Kidney tubule cell (primary cell): ENCODE results near the gene PPP2R1B.
"Not testable (repeated sequence)": the region's sequence is repeated elsewhere in the genome, so short reads cannot be mapped to it uniquely, and the experiment has no call there.

ENCODE experiments used
- DNase-seq: peaks from one replicate; pipeline ENCODE4 v3.0.0-alpha.2; 2018; ENCODE audit warnings: low spot score

Gene PPP2R1B

DNA sequence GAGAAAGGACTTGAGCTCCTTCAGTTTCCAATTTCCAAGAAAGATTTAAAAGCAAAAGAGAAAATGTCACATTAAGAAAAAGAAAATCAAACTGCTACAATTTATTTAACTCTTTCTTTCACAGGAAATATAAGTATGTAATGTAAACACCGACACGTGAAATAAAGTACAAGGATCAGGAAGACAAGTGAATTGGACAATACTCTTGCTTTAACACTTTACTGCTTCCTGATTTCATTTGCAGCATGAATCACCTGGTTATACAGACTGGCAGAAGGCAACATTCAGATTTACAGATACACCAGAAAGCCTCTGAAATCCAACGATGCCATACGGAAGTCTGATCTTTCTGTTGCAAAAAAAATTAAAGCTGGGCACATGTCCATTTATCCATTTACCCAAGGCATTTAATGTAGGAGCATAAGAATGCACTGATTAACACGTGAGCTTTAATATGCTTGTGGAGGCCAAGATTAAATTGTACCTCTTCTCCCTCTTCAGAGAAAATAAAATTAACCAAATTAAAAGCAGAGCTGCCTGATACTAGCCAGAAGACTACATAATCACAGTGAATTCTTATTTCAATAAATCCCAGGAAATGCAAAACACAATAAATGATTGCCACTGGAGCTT, 16.0 kb upstream of the PPP2R1B start:
- DNase-seq: no peak

DNA sequence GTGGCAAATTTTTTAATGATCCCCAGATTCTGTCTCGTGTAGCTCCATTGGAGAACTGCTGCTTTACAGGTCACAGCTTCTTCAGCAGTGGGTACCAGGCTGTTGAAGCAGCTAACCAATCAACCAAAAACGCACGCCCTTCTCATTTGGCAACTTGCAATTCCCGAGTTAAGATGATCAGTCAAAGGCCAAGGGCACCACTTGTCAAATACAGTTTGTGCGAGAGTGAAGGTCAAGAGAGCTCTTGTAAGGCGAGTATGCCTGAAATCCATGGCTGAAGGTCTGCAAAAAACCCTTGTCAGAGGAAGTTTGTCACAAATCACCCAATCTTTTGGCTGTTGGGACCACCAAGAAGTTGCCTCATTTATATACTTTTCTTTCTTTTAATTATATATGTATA, 12.9 kb upstream of the PPP2R1B start:
- DNase-seq: no peak

DNA sequence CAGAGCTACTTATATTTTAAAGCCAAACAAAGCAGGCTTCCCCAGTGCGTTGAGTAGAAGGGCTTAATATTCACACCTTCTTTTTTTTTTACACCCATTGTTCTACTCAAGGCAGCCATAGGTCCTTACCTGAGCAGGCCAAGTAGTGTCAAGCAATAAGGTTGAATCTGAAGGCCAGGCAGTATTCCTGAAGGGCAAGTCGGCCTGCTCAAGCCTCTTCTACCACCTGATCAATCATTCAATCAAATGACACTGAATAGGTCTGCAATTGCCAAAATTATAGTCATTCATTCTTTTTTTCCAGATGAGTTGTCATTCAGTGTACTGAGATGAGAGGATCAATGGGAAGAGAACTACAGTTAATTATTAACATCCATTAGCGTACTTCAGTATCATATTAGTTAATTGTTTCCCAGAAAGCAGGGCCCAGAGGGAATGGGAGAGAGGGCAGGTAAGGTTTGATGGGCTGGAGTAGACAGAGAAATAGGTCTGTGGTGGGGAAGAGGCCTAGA, 11.9 kb upstream of the PPP2R1B start:
- peak; percentile 55 for DNase-seq

DNA sequence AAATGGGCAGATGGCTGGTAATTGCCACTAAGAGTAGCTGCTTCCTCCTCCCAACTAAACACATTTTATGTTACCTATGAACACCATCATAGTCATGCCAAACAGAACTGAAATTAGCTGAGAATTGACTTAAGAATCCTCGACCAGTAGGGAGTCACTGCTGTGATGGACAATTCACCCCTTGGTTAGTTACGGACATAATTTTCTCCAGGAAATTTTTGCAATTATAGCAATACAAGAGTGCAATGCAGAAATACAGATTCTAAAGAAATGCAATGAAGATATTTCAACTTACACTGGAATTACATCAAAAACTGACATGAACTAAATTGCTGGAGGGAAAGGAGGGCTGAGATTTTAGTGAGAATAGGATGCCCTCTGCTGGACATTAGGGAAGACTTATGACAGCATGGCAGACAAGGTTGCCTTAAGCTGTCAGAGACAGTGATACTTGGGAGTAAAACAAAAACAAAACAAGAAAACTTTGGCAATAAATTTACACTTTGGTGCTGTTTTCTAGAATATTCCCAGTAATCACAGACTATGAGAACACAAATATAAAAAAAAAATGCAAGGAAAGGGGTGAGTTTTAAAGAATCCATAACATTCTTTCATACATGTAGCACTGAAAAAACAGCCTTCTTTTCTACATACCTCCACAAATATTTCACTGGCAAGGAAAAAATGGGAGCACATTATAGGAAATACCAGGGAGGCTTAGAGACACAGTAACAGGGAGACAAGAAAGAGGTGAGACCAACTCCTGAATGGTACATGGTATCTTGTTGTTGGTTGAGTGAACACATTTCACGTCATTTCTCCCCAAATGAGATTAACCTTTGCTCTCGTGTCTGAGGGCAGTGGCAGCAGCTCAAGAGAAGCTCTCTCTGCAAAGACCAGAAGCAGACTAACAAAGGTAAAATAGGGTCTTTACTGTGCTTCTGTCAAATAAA, 11.2 kb upstream of the PPP2R1B start:
- DNase-seq: peak; percentile 75

DNA sequence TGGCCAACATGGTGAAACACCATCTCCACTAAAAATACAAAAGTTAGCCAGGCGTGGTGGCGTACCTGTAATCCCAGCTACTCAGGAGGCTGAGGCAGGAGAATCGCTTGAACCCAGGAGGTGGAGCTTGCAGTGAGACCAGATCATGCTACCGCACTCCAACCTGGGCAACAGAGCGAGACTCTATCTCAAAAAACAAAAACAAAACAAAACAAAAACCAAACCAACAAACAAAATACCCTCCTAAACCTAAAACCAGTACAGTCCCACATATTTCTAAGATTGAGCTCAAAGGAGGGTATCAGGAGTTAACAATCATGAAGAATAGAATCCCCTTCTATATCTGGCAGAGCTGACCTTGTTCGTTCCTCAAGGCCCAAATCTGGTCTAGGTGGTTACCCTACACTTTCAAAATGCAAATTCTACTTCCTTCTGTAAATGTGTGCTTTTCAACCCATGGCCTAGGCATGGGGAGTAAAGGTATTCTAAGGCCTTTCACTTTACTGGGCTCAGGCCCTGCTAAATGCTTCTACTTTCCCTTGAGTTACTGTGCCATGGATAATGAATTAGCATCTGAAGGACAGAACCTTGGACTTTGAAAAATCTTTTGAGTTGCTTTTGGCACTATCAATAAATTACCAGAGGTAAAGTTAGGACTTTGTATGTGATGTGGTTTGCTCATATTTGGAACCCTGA, 10.4 kb upstream of the PPP2R1B start:
- DNase-seq: no peak

DNA sequence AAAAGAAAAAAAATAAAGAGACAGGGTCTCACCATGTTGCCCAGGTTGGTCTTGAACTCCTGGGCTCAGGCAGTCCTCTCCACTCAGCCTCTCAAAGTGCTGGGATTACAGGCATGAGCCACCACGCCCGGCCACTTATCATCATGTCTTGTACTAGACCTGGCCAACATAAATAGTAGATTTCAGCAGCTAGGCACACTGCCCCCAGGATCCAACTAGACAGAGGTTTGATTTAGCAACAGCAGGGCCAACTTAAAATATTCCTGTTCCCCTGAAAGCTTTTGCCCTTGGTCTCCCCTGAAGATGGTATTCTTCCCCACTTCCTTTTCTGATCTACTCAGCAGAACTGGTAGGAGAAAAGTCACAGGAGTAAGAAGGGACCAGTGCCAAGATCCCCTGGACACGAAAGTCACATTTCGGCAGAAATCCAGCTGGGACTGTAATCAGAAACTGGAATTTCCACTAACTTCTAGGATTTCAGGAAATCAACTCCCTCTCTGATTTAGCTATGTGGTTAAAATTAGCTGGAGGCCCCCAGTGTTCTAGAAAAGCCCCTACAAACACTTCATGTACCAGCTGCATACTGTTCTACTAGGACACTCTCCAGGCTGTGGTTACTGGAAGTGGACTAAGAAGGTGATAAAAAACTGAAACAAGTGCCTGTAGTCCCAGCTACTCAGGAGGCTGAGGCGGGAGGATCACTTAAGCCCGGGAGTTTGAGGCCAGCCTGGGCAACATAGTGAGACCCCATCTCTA, 8.9 kb upstream of the PPP2R1B start:
- DNase-seq: no peak

DNA sequence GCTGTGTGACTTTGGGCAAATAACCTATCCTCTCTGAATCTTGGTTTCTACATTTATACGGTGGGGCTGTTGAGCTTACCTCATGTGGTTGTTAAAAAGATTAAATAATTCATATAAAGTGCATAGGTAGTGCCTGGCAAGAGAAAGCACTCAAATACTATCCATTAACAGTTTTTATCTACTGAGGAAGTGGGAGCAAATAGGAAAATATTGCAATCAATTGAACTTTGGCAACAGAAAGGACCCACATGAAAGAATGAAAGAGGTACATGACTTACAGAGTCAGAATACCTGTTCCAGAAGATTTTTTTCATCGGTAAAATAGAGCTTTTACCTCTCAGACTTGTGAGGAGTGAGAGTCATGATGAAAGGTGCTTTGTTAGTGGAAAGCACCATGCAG, 6.3 kb upstream of the PPP2R1B start:
- no peak for DNase-seq

DNA sequence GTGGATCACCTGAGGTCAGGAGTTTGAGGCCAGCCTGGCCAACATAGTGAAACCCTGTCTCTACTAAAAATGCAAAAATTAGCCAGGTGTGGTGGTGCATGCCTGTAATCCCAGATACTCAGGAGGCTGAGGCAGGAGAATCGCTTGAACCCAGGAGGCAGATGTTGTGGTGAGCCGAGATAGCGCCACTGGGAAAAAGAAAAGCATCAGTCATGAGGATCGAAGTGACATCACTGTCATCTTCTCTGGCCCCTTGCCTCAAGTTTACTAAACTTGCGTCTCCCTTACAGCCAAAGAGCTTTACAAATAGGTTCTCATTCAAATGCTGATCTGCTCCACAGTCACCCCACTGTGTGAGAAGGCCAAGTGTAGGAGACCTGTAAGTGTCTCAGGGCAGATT, 5.0 kb upstream of the PPP2R1B start:
- DNase-seq: not testable (repeated sequence)

DNA sequence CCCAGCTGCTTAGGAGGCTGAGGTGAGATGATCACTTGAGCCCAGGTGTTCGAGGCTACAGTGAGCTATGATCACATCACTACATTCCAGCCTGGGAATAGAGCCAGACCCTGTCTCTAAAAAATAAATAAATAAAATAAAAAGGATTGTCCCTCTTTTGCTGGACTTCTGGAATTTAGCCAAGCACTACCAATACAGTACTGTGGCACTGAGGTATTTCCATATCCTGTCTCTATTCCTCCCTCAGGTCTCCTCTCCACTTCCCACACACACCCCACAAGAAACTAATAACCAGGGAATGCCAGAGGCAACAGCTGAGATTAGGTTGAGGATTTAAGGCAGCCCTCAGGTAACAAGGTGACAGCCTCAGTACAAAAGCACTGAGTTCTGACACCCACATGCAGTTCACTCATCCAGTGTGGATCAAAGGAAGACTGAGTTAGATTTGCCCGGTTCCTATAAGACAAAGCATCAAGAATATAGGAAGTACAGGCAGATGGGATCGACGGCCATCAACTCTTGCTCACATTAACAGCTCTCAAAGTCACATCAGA, 4.5 kb upstream of the PPP2R1B start:
- peak; percentile 20 for DNase-seq

DNA sequence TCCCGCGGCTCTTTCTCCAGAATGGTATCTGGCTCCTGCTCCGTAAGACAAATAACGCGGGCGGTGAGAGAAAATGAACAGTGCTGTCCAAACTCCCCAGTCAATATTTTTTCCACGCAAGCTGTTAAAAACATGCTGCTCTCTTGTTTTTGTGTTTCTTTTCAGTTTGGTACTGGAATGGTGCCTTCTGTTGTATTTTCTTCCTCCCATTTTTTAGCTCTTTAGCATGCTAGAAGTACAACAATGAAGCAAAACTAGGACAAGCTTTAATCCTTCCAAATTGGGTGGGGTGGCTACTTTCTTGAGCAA, 599 bp upstream of the PPP2R1B start:
- DNase-seq: no peak

DNA sequence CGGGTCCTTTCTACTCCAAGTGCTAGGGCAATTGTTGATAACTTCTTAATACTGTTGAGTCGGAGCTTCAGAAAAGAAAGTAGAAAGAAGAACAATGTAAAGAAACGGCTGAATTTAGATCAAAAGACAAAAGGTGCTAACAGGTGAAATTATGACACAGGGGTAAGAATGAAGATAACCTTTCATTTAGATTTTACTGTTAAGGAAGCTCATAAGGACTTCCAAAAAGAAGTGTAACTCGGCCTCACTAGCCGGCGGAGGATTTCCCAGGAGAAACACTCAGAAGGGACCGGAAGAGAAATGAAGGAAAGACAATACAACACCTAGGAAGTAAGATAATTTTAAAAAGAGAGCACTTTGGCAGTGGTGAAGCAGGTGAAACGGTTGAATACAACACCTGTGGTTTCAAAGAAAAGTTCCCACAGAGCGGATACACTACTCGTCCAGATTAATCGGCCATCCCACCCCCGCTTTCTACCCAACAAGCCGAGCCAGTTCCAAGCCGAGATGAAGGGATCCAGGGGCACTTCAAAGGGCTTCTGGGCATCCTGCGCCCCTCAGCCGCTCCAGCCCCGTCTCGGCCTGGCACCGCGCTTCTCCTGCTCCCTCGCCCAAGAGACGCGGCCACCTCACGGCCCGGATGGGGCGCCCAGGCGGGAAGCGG, 737 bp downstream of the PPP2R1B start:
- DNase-seq: peak; percentile 32

DNA sequence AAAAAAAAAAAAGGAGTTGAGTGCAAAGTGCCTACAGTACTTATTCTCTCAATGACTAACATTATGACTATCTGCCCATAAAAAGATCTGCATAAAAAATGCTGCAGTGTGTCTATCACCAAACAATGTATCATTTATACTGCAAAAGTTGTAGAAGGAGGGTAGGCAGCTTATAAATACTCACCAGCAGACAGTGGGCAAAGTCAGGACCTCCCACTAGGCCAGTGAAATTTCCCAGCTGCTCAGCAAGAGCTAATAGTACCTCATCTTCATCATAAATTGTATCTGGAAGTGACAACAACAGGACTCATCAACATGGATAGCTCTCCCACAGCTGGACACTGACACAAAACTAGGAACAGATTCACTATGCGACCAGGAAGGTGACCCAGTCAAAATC, 1.6 kb downstream of the PPP2R1B start:
- peak; percentile 15 for DNase-seq

DNA sequence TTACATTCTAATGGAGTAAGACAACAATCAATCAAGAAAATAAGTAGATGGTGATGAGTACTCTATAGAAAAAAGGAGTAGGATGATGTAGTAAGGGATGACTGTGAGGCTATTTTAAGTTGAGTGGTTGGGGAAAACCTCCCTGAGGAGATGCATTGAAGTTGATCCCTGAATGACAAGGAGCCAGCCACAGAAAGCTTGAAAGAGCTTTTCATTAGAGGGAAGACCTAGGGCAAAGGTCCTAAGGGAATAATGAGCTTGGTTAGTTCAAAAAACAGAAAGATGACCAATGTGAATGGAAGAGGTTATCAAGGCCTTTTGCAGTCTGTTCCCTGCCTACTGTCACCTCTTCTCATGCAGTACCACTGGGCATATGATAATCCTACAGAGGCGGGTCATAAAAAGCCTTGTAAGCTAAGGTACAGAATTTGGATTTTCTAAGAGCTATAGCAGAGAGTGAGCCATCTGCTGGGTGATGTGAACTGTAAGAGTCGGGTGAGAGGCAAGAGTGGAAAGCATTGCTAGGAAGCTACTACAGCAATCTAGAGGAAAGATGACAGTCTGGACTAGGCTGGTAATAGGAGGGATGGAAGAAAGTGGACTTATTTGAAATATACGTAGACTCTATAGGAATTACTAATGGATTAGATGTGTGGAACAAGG, 3.1 kb downstream of the PPP2R1B start:
- DNase-seq: no peak

DNA sequence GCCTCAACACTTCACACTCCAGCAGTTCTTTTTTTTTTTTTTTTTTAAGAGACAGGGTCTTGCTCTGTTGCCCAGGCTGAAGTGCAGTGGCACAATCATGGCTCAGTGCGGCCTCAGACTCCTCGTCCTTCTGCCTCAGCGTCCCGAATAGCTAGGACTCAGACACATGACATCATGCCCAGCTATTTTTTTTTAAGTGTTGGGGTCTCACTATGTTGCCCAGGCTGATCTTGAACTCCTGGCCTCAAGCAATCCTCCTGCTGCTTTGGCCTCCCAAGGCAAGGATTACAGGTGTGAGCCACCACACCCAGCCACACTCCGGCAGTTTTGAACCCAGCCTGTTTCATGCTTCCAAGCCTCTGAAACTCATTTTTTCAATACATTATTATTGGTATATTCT, 3.7 kb downstream of the PPP2R1B start:
- no peak for DNase-seq

DNA sequence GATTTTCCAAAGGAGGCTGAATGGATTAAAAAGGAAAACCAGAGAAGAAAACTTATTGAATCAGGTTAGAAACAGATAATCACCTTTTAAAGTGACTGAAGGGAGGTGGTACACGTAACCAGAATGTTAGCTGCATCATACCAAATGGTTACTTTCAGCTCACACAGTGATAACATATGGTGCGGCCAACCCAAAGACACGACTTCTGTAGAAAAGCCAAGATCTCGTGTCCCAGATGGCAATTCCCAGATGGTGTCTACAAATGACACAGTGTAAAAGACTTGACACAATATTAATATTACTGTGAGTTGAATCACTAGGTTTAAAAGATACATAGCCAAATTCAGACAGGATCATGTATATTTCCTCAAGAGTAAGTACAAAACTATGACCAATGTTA, 5.2 kb downstream of the PPP2R1B start:
- no peak for DNase-seq

DNA sequence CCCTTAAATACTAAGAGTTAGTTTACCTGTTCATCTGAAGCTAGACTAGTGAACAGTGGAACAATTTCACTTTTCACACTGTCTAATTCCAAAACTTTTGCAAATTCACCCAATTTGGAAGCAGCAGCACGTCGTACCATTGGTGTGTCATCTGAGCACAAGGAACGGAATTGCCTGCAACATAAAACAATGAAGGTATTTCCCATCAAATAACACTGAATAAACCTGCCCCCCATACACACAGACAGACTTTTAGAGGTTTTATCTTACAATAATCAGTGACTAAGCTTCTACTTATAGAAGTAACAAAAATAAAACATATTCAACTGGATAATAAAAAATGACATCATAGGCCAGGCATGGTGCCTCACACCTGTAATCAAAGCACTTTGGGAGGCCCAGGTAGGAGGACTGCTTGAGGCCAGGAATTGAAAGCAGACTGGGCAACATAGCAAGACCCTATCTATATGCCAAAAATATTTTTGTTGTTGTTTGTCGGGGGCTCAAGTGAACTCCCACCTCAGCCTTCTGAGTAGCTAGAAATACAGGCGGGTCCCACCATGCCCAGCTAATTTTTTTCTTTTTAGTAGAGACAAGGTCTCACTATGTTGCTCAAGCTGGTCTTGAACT, 6.3 kb downstream of the PPP2R1B start:
- DNase-seq: no peak

DNA sequence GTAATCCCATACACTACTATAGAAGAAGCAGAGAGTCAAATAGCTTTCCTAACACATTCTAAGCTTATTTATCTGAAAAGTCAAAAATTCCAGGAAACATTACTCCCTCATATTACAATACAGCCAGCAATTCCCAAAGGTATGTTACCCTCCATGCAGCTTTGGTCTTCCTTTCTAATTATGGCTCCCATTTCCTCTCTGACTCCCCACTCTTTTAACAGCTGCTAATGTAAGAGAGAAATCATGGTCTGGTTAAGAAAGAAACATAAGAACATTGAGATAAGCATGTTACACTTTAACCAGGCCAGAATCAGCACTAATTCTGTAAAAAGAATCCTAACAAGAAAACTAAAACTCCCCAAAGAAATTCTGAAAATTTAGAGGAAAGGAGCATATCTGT, 6.8 kb downstream of the PPP2R1B start:
- DNase-seq: no peak

DNA sequence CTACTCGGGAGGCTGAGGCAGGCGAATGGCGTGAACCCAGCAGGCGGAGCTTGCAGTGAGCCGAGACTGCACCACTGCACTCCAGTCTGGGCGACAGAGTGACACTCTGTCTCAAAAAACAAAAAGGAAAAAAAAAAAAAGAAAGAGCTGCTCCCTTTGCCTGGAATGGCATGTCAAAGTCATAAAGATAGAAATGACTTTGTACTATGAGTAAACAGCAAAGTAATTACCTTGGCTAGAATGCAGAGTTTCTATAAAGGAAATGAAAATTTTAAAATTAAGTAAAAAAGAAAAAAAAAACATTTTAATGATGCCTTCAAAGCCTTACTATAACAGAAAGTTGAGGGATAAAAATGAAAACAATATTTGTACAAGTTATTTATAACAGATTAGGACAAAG, 10.1 kb downstream of the PPP2R1B start:
- no peak for DNase-seq

DNA sequence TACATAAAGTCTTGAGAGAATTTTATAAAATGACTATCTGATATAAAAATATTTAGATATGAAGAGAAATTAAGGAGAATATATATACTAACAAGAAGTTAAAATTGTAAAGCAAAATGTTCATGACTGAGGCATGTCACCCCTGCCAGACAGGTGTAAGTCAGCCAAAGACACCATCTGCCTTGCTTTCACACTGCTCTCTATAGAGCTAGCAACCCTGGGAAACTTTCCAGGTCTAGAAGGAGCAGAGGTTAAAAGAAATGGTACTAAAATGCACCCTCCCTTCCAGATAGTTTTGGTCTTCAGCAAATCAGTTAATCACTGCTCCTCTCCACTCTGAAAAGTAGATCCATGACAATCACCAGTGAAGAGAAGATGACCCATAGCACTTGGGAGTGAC, 16.5 kb downstream of the PPP2R1B start:
- no peak for DNase-seq
